Mesendoderm (in vitro differentiated cells): Measurements from ENCODE around the gene FAM171A2.
"Not testable (repeated sequence)": the region's sequence is repeated elsewhere in the genome, so short reads cannot be mapped to it uniquely, and the experiment has no call there.

ENCODE experiments used
- DNase-seq: peaks from one replicate; pipeline ENCODE4 v3.0.0; 2013
- H2AK5ac ChIP-seq: 2 replicates; pipeline ENCODE4 v1.6.1; 2013; ENCODE audit warnings: low read length, inconsistent platforms
- H2BK120ac ChIP-seq: 2 replicates; pipeline ENCODE4 v1.6.1; 2013; ENCODE audit warnings: low read depth, mild to moderate bottlenecking, low read length, moderate library complexity, mixed read lengths
- H2BK15ac ChIP-seq: replicated peaks from 2 replicates; pipeline ENCODE4 v1.6.1; 2013; ENCODE audit warnings: low read depth, mild to moderate bottlenecking, moderate library complexity
- H2BK5ac ChIP-seq: 2 replicates; pipeline ENCODE4 v1.6.1; 2013; ENCODE audit warnings: low read length, inconsistent platforms
- H3K18ac ChIP-seq: 2 replicates; pipeline ENCODE4 v1.6.1; 2013; ENCODE audit warnings: mild to moderate bottlenecking, low read length, mixed read lengths
- H3K23ac ChIP-seq: one replicate; pipeline ENCODE4 v1.6.1; 2013; ENCODE audit warnings: low read length
- H3K27ac ChIP-seq: 2 replicates; pipeline ENCODE4 v1.5.1; 2013; ENCODE audit warnings: low read depth, mild to moderate bottlenecking, inconsistent platforms, low read length, moderate library complexity
- H3K27me3 ChIP-seq: 2 replicates; pipeline ENCODE4 v1.6.1; 2013; ENCODE audit warnings: low read length, control low read depth, mild to moderate bottlenecking, inconsistent platforms; ENCODE audit not compliant: insufficient read depth, poor library complexity
- H3K36me3 ChIP-seq: 2 replicates; pipeline ENCODE4 v1.6.1; 2013; ENCODE audit warnings: low read length, inconsistent platforms; ENCODE audit not compliant: control insufficient read depth, insufficient read depth
- H3K4ac ChIP-seq: one replicate; pipeline ENCODE4 v1.6.1; 2013; ENCODE audit warnings: low read depth, mild to moderate bottlenecking, low read length, moderate library complexity
- H3K4me1 ChIP-seq: 2 replicates; pipeline ENCODE4 v1.6.1; 2013; ENCODE audit warnings: low read depth, low read length, inconsistent platforms; ENCODE audit not compliant: control insufficient read depth
- H3K4me2 ChIP-seq: 2 replicates; pipeline ENCODE4 v1.6.1; 2013; ENCODE audit warnings: low read length
- H3K4me3 ChIP-seq: 2 replicates; pipeline ENCODE4 v1.5.1; 2013; ENCODE audit warnings: mild to moderate bottlenecking, low read length
- H3K56ac ChIP-seq: one replicate; pipeline ENCODE4 v1.6.1; 2013; ENCODE audit warnings: low read length
- H3K79me1 ChIP-seq: 2 replicates; pipeline ENCODE4 v1.6.1; 2013; ENCODE audit warnings: low read length, inconsistent platforms
- H3K79me2 ChIP-seq: 2 replicates; pipeline ENCODE4 v1.6.1; 2013; ENCODE audit warnings: mild to moderate bottlenecking, low read length; ENCODE audit not compliant: control insufficient read depth, insufficient read depth
- H3K9ac ChIP-seq: 2 replicates; pipeline ENCODE4 v1.6.1; 2013; ENCODE audit warnings: low read length, inconsistent platforms
- H4K5ac ChIP-seq: one replicate; pipeline ENCODE4 v1.6.1; 2013; ENCODE audit warnings: low read length
- H4K8ac ChIP-seq: one replicate; pipeline ENCODE4 v1.6.1; 2013; ENCODE audit warnings: low read depth, mild to moderate bottlenecking, control low read depth, low read length, moderate library complexity
- WGBS: extraction: QIAGEN DNeasy Blood & Tissue Kit; methylation state at CpG from one replicate; pipeline ENCODE4 v1.1.7; 2013; ENCODE audit warnings: low lambda C conversion rate, missing lambda C conversion rate; ENCODE audit not compliant: insufficient coverage; ENCODE audit errors: extremely low coverage; 5-methylcytosine and 5-hydroxymethylcytosine counted together

FAM171A2 gene

DNA sequence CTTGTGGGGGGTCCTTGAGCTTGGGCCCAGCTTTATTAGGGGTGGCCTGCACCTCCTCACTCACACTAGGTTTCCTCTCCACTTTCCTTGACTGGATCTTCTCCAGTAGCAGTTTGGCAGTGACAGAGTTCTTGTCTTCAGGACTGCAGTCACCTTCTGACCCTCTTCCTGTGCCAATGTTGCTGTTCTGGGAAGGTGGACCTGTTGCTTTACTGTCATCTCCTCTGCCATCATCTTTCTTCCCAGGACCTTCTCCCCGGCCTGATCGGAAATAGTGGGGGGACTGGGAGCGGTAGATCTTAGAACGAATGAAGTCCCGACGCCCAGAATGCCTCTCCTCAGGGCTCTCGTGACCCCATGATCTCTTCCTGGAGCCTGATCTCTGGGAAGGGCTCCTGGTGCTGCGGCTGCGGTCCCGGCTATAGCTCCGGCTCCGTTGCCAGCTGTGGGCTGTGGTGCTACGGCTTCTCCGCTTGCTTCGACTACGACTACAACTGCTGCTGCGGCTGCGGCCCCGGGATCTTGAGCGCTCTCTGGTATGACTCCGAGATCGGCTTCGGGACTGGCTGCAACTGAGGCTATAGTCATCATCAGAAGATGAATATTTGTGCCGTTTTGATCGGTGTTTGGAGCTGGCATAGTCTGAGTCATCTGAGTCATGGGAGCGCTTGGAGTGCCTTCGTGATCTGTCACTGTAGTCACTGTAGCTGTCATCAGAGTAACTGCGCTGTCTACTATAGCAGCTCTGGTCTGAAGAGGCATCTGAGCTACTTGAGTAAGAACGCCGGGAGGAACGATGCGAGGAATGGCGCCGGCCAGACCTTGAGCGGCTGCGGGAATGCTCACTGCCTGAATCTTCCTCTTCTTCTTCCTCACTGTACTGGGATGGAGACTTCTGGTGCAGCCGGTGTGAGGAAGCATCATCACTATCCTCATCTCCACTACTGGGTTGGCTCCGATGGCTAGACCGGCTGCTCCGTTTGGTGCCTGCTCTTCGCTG, 35.3 kb upstream of the FAM171A2 start:
- no peak overlapping the region for H3K4ac ChIP-seq

DNA sequence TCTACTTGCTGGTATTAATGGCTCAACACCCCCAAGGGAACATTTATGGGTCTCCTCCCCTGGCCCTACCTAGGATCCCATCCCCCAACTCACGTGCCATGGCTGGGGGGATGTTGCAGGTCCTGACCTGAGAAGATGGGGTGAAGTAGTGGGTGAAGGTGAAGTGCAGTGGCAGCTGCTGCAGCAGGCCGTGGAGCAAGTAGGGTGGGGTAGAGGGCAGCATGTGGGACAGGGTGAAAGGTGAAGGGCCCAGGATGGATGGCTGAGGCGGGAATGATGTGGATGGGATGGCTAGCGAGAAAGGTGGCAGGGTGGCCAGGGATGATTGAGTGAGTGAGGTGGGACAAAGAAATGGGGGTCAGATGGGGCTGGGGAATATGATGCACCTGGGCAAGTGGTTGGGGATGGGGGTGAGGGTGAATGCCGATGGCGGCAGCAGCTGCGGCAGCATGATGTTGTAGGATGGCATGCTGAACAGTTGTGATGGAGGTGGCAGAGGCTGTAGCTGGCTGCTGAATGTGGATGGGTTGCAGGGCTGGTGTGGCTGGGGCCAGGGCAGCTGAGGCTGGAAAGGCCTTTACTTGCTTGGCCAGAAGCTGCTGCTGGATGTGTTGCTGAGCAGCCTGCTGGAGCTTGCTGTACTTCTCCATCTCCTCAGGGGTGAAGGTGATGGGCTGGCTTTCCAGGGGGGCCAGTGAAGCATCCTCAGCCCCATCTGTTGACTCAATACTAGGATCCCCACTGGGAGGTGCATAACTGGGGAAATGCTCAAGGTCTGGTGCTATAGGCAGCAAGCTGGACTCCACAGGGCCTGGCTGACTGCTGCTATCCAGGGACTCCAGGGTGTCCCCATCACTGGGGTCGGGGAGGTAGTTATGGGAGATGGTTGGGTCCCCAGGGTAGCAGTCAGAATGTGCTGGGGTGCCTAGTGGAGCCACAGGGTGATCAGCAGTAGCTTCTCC, 34.1 kb upstream of the FAM171A2 start:
- Histone ChIP-seq H3K4me3 (no peak overlapping the region), H3K23ac (no peak overlapping the region), H3K18ac (no peak overlapping the region), H3K9ac (no peak overlapping the region), H3K4me1 (no peaks in the 10 kb centered on the region), H3K4me2 (no peak overlapping the region), H3K27ac (no peak overlapping the region), H2AK5ac (no peak overlapping the region), H3K79me1 (no peaks in the 10 kb centered on the region), H3K36me3 (peaks cover 6% of the 10 kb centered on the region), H3K4ac (no peak overlapping the region), H3K79me2 (no peaks in the 10 kb centered on the region), H4K8ac (no peak overlapping the region), H3K56ac (no peak overlapping the region), H4K5ac (no peak overlapping the region), H3K27me3 (no peaks in the 10 kb centered on the region), H2BK120ac (no peak overlapping the region), H2BK15ac (no peak overlapping the region), H2BK5ac (no peak overlapping the region)
- no peak for DNase-seq
- whole genome bisulfite sequencing, result no CpG with 5 or more reads among the region's 8 CpGs

More for the DNA sequence above, 35.3 kb upstream of the FAM171A2 start:
- Histone ChIP-seq H3K4me2 (no peak overlapping the region), H3K4me3 (no peak overlapping the region), H3K9ac (no peak overlapping the region), H3K79me2 (no peaks in the 10 kb centered on the region), H4K8ac (no peak overlapping the region), H2BK120ac (no peak overlapping the region), H3K27me3 (no peaks in the 10 kb centered on the region), H3K27ac (no peak overlapping the region), H4K5ac (no peak overlapping the region), H3K79me1 (no peaks in the 10 kb centered on the region), H3K36me3 (peaks cover 6% of the 10 kb centered on the region), H3K56ac (no peak overlapping the region), H2AK5ac (no peak overlapping the region), H3K4me1 (no peaks in the 10 kb centered on the region), H3K18ac (no peak overlapping the region), H2BK15ac (no peak overlapping the region), H2BK5ac (no peak overlapping the region), H3K23ac (no peak overlapping the region)
- WGBS, result no CpG with 5 or more reads among the region's 41 CpGs
- no peak for DNase-seq

DNA sequence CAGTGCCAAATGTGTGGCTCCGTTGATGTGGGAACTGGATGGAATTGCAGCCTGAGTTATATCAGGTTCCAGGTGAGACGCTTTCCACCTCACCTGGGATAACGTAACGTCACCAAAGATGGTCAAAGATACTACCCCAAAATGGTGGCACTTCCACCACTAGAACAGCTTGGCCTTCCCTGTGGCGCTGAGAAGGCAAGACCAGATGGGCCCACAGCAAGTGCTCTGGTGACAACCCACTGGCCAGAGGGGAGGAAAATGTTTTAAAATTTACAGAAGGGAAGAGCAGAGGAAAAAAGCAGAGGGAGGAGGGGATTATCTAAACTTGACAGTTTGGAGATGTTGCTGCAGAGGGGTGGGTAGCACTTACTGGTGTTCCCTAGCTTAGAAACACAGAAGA, 33.3 kb upstream of the FAM171A2 start:
- no peak for DNase-seq
- H3K36me3 ChIP-seq, result peaks cover 6% of the 10 kb centered on the region

DNA sequence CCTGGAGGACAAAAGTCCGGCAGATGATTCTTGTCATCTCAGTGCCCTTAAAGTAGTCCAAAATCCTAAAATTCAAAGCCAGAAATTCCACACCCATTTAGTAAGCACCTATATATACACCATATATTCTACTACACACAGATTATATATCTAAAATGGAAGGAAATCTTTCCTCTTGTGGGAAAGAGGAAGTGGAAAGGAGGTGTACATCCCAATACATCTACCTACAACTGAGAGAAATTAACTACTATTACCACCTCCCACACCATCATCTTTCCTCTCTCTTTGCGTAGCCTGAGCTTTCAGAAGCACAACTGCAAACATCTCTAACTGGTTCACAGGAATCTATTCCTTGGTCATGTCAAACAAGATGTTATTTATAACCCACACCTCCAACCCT, 31.2 kb upstream of the FAM171A2 start:
- H2BK120ac ChIP-seq, result no peak overlapping the region
- WGBS, result no CpG with 5 or more reads among the region's 2 CpGs
- no peaks in the 10 kb centered on the region for H3K79me1 ChIP-seq
- no peak overlapping the region for H3K18ac ChIP-seq
- H2AK5ac ChIP-seq, result no peak overlapping the region
- no peaks in the 10 kb centered on the region for H3K27me3 ChIP-seq
- no peaks in the 10 kb centered on the region for H3K79me2 ChIP-seq
- no peak overlapping the region for H3K9ac ChIP-seq
- no peak overlapping the region for H4K8ac ChIP-seq
- H2BK5ac ChIP-seq, result no peak overlapping the region
- no peaks in the 10 kb centered on the region for H3K4me1 ChIP-seq
- no peak overlapping the region for H3K27ac ChIP-seq
- no peak overlapping the region for H3K4me2 ChIP-seq
- H2BK15ac ChIP-seq, result no peak overlapping the region
- H4K5ac ChIP-seq, result no peak overlapping the region
- no peak overlapping the region for H3K4me3 ChIP-seq
- no peak overlapping the region for H3K4ac ChIP-seq
- DNase-seq, result no peak
- no peak overlapping the region for H3K23ac ChIP-seq
- peaks cover 4% of the 10 kb centered on the region for H3K36me3 ChIP-seq
- H3K56ac ChIP-seq, result no peak overlapping the region

More for the DNA sequence above, 33.3 kb upstream of the FAM171A2 start:
- H3K4me2 ChIP-seq, result no peak overlapping the region
- H3K79me2 ChIP-seq, result no peaks in the 10 kb centered on the region
- H4K8ac ChIP-seq, result no peak overlapping the region
- no peaks in the 10 kb centered on the region for H3K79me1 ChIP-seq
- no peak overlapping the region for H3K23ac ChIP-seq
- no CpG with 5 or more reads among the region's 5 CpGs for WGBS
- no peak overlapping the region for H3K56ac ChIP-seq
- no peak overlapping the region for H2BK5ac ChIP-seq
- H3K18ac ChIP-seq, result no peak overlapping the region
- H2AK5ac ChIP-seq, result no peak overlapping the region
- no peak overlapping the region for H3K4me3 ChIP-seq
- H2BK120ac ChIP-seq, result no peak overlapping the region
- no peaks in the 10 kb centered on the region for H3K27me3 ChIP-seq
- no peaks in the 10 kb centered on the region for H3K4me1 ChIP-seq
- H2BK15ac ChIP-seq, result no peak overlapping the region
- no peak overlapping the region for H3K4ac ChIP-seq
- no peak overlapping the region for H3K9ac ChIP-seq
- H3K27ac ChIP-seq, result no peak overlapping the region
- H4K5ac ChIP-seq, result no peak overlapping the region

DNA sequence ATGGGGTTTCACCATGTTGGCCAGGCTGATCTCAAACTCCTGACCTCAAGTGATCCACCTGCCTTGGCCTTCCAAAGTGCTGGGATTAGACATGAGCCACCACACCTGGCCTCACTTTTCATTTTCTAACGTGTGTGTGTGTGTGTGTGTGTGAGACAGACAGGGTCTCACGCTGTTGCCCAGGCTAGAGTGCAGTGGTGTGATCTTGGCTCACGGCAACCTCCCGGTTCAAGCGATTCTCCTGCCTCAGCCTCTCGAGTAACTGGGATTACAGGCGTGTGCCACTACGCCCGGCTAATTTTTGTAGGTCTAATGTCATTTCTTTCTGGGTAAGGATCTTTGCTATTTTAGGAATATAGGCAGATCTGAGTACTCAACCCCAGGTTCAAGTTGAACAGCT, 30.5 kb upstream of the FAM171A2 start:
- not testable (repeated sequence) for H4K5ac ChIP-seq, H3K4me1 ChIP-seq, H2AK5ac ChIP-seq, DNase-seq, H3K9ac ChIP-seq, H3K36me3 ChIP-seq, H2BK120ac ChIP-seq, H3K4me3 ChIP-seq, H2BK5ac ChIP-seq, H2BK15ac ChIP-seq, H3K23ac ChIP-seq, H3K4me2 ChIP-seq, H3K27ac ChIP-seq, H4K8ac ChIP-seq, H3K79me2 ChIP-seq, H3K18ac ChIP-seq, H3K27me3 ChIP-seq, H3K56ac ChIP-seq, H3K79me1 ChIP-seq, H3K4ac ChIP-seq
- no CpG with 5 or more reads among the region's 9 CpGs for WGBS
